Right atrium auricular region (tissue), 2 donors: ENCODE results near the gene RNF217. TPM values are rescaled to one million over a fixed set of nuclear protein-coding genes. Genes with fewer than 3 reads are reported as not detected.
"Not testable (repeated sequence)": the region's sequence is repeated elsewhere in the genome, so short reads cannot be mapped to it uniquely, and the experiment has no call there.

Experiments used
- DNase-seq: peaks from one replicate; pipeline ENCODE4 v3.0.0-alpha.2; 2019; ENCODE audit warnings: low spot score
- H3K27ac ChIP-seq, 2 donors: fragments of 200-600 bp; sonication (generic); 1 replicate in 1 of 2; 2 replicates in 1 of 2; pipeline ENCODE4 v1.5.1; 2016 to 2019
- H3K27me3 ChIP-seq, 2 donors: fragments of 200-600 bp; sonication (generic); one replicate each; pipeline versions ENCODE4 v1.5.1 to v1.6.0; 2017 to 2019
- H3K36me3 ChIP-seq: fragments of 200-600 bp; sonication (generic); one replicate; pipeline ENCODE4 v1.5.1; 2016
- H3K4me1 ChIP-seq, 2 donors: fragments of 200-600 bp; sonication (generic); one replicate each; pipeline versions ENCODE4 v1.5.1 to v1.6.0; 2017 to 2019
- H3K4me3 ChIP-seq, 2 donors: fragments of 200-600 bp; sonication (generic); 1 replicate in 1 of 2; 2 replicates in 1 of 2; pipeline ENCODE4 v1.5.1; 2017 to 2019; ENCODE audit warnings: mild to moderate bottlenecking in 1 of 2, moderate library complexity in 1 of 2
- H3K9me3 ChIP-seq, 2 donors: fragments of 200-600 bp; sonication (generic); one replicate each; pipeline ENCODE4 v1.5.1; 2019
- total RNA-seq, 2 donors: library from RNA; depleted of rRNA; stranded (reverse); fragments of >200 nt; gene quantifications; one replicate each; pipeline ENCODE4 v1.1.0, GENCODE V29; 2016
- TF ChIP-seq, protein P1 (sequence below), 2 donors: fragments of 200-600 bp; sonication (generic); IDR thresholded peaks; one replicate each; pipeline ENCODE4 v1.5.1; 2019; ENCODE audit warnings: antibody characterized with exemption in 2 of 2

Gene RNF217
- total RNA-seq, 2 donors from 2014 or later, result 12.7 to 14.1 TPM

DNA sequence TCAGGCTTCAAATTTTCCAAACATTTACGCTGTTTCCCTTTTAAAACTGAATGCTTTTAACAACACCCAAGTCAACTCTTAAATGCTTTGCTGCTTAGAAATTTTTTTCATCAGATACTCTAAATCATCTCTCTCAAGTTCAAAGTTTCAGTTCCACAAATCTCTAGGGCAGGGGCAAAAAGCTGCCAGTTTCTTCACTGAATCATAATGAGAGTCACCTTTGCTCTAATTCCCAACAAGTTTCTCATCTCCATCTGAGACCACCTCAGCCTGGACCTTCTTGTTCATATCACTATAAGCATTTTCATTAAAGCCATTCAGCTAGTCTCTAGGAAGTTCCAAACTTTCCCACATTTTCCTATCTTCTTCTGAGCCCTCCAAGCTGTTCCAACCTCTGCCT is 69.1 kb downstream of the RNF217 start:
- no peak for DNase-seq
- Histone ChIP-seq H3K9me3 (no peaks in the 10 kb centered on the region), H3K36me3 (no peaks in the 10 kb centered on the region), H3K4me3 (no peak overlapping the region), H3K4me1 (no peaks in the 10 kb centered on the region), H3K27ac (no peak overlapping the region), H3K27me3 (no peaks in the 10 kb centered on the region)
- TF ChIP-seq, protein P1, sequence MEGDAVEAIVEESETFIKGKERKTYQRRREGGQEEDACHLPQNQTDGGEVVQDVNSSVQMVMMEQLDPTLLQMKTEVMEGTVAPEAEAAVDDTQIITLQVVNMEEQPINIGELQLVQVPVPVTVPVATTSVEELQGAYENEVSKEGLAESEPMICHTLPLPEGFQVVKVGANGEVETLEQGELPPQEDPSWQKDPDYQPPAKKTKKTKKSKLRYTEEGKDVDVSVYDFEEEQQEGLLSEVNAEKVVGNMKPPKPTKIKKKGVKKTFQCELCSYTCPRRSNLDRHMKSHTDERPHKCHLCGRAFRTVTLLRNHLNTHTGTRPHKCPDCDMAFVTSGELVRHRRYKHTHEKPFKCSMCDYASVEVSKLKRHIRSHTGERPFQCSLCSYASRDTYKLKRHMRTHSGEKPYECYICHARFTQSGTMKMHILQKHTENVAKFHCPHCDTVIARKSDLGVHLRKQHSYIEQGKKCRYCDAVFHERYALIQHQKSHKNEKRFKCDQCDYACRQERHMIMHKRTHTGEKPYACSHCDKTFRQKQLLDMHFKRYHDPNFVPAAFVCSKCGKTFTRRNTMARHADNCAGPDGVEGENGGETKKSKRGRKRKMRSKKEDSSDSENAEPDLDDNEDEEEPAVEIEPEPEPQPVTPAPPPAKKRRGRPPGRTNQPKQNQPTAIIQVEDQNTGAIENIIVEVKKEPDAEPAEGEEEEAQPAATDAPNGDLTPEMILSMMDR (IDR thresholded peaks at IDR 0.05), result no peak

GRCh38 chr6:125034929-125035328 is 72.7 kb downstream of the RNF217 start:
- not testable (repeated sequence) for H3K4me1 ChIP-seq, DNase-seq, H3K9me3 ChIP-seq, H3K4me3 ChIP-seq, H3K27me3 ChIP-seq, H3K36me3 ChIP-seq, H3K27ac ChIP-seq

- H3K27me3 ChIP-seq, DNase-seq, H3K4me1 ChIP-seq, H3K9me3 ChIP-seq, H3K27ac ChIP-seq, H3K4me3 ChIP-seq, H3K36me3 ChIP-seq: not testable (repeated sequence)
Observed at GRCh38 chr6:125036486-125036885, 74.2 kb downstream of the RNF217 start.

GRCh38 chr6:125037827-125038226 is 75.6 kb downstream of the RNF217 start:
- DNase-seq, result no peak
- H3K36me3 ChIP-seq, result no peaks in the 10 kb centered on the region
- no peaks in the 10 kb centered on the region for H3K27me3 ChIP-seq
- TF ChIP-seq, protein P1 (IDR thresholded peaks at IDR 0.05), result no peak
- H3K27ac ChIP-seq, result no peak overlapping the region
- H3K9me3 ChIP-seq, result no peaks in the 10 kb centered on the region
- H3K4me3 ChIP-seq, result no peak overlapping the region
- peaks cover 0 to 5% of the 10 kb centered on the region in 2 donors for H3K4me1 ChIP-seq

DNA sequence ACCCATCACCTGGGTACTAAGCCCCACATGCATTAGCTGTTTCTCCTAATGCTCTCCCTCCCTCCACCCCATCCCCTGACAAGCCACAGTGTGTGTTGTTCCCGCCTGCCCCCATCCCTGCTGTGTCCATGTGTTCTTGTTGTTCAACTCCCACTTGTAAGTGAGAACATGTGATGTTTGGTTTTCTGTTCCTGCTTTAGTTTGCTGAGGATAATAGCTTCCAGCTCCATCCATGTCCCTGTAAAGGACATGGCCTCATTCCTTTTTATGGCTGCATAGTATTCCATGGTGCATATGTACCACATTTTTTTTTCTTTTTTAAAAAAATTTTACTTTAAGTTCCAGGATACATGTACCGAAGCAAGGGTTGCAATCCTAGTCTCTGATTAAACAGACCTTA is 76.7 kb downstream of the RNF217 start:
- TF ChIP-seq, protein P1 (IDR thresholded peaks at IDR 0.05), result no peak
- Histone ChIP-seq H3K27ac (no peak overlapping the region), H3K36me3 (no peaks in the 10 kb centered on the region), H3K4me3 (no peak overlapping the region), H3K4me1 (peaks cover 0 to 5% of the 10 kb centered on the region in 2 donors), H3K9me3 (no peaks in the 10 kb centered on the region), H3K27me3 (no peaks in the 10 kb centered on the region)
- DNase-seq, result no peak

DNA sequence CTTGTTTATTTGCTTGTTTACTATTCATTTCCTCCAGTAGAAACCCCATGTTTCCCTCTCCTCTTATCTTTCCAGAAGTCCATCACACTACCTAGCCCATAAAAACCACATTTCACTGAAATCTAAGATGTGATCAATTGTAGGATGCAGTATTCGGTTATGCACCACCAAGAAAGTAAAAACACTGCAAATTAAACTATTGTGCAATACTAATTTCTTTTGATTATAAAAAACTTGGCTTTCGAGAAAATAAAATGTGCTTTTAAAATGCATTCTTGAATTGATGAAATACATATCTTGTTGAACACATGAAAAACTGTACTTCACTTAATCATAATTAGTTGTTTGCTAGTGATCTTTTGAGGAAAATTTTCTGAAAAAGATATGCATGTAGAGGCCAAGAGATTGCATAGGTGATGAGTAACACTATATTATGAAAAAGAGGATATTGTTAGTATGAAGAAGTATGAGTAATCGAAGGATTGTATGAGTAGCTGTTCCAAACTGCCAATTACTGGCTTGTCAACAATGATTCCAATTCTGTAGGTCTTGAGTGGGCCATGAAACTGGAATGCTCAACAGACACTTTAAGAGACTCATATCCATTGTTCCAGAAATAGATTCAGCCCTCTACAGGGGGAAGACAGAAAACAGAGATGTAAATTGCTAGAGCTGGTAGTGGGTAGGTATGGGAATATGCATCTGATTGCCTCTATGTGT is 79.7 kb downstream of the RNF217 start:
- no peak overlapping the region for H3K4me3 ChIP-seq
- H3K27me3 ChIP-seq, result no peaks in the 10 kb centered on the region
- H3K36me3 ChIP-seq, result peaks cover 5% of the 10 kb centered on the region
- H3K9me3 ChIP-seq, result no peaks in the 10 kb centered on the region
- no peak overlapping the region for H3K27ac ChIP-seq
- peaks cover 0 to 5% of the 10 kb centered on the region in 2 donors for H3K4me1 ChIP-seq
- no peak for DNase-seq
- TF ChIP-seq, protein P1 (IDR thresholded peaks at IDR 0.05), result no peak

GRCh38 chr6:125044066-125044465 is 81.8 kb downstream of the RNF217 start:
- Histone ChIP-seq H3K9me3 (no peaks in the 10 kb centered on the region), H3K27ac (no peak overlapping the region), H3K27me3 (no peaks in the 10 kb centered on the region), H3K36me3 (peaks cover 5% of the 10 kb centered on the region), H3K4me3 (no peak overlapping the region), H3K4me1 (peaks cover 0 to 5% of the 10 kb centered on the region in 2 donors)
- TF ChIP-seq, protein P1 (IDR thresholded peaks at IDR 0.05), result no peak
- no peak for DNase-seq
